K562 (cell line): ENCODE data around the gene GRAMD2B.
A peak's percentile ranks its signal among the peaks of the same experiment; 100 is the strongest.

Experiments
- CTCF ChIP-seq, 3 experiments: IDR thresholded peaks in 2 of 3; conservative IDR thresholded peaks in 1 of 3; 2 replicates each; pipeline ENCODE4 v1.5.1; 2011 to 2012; ENCODE audit warnings: low read length in 3 of 3, mild to moderate bottlenecking in 3 of 3, control low read depth in 2 of 3, improper control_type of control experiment in 1 of 3, inconsistent platforms in 1 of 3, low read depth in 1 of 3, mixed read lengths in 1 of 3, moderate library complexity in 1 of 3; ENCODE audit not compliant: insufficient read depth in 2 of 3
- MXI1 ChIP-seq: IDR thresholded peaks from 2 replicates; pipeline ENCODE4 v1.6.1; 2011; ENCODE audit warnings: low read depth, mild to moderate bottlenecking, improper control_type of control experiment, low read length
- ZKSCAN8 ChIP-seq: fragments of 200-800 bp; sonication (Bioruptor generic); IDR thresholded peaks from 2 replicates; pipeline ENCODE4 v1.6.1; 2016; ENCODE audit warnings: missing genetic modification characterization, missing compliant biosample characterization
- TF ChIP-seq, protein P1 (sequence below), 2 experiments: fragments of 150-350 bp in 1 of 2; IDR thresholded peaks; 2 replicates each; pipeline ENCODE4 v1.6.1; 2012 to 2016; ENCODE audit warnings: low read depth in 2 of 2, low read length in 2 of 2, mild to moderate bottlenecking in 1 of 2, moderate library complexity in 1 of 2
- TF ChIP-seq, protein P2 (sequence below): fragments of 250-450 bp; sonication (Bioruptor Pico); IDR thresholded peaks from 2 replicates; pipeline ENCODE4 v1.4.0; 2020; ENCODE audit warnings: mild to moderate bottlenecking, moderate library complexity

- no peak for TF ChIP-seq ZKSCAN8 (CRISPR knock-in tag)
- TF ChIP-seq, protein P1, sequence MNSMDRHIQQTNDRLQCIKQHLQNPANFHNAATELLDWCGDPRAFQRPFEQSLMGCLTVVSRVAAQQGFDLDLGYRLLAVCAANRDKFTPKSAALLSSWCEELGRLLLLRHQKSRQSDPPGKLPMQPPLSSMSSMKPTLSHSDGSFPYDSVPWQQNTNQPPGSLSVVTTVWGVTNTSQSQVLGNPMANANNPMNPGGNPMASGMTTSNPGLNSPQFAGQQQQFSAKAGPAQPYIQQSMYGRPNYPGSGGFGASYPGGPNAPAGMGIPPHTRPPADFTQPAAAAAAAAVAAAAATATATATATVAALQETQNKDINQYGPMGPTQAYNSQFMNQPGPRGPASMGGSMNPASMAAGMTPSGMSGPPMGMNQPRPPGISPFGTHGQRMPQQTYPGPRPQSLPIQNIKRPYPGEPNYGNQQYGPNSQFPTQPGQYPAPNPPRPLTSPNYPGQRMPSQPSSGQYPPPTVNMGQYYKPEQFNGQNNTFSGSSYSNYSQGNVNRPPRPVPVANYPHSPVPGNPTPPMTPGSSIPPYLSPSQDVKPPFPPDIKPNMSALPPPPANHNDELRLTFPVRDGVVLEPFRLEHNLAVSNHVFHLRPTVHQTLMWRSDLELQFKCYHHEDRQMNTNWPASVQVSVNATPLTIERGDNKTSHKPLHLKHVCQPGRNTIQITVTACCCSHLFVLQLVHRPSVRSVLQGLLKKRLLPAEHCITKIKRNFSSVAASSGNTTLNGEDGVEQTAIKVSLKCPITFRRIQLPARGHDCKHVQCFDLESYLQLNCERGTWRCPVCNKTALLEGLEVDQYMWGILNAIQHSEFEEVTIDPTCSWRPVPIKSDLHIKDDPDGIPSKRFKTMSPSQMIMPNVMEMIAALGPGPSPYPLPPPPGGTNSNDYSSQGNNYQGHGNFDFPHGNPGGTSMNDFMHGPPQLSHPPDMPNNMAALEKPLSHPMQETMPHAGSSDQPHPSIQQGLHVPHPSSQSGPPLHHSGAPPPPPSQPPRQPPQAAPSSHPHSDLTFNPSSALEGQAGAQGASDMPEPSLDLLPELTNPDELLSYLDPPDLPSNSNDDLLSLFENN (IDR thresholded peaks at IDR 0.05; ENCODE audit: low read depth in 2 of 2, low read length in 2 of 2): no peak
- no peak for TF ChIP-seq MXI1
- peak; percentile 59 to 60 (median 59) for TF ChIP-seq CTCF (IDR thresholded peaks at IDR 0.05 in 2 of 3, conservative IDR thresholded peaks at IDR 0.05 in 1 of 3; ENCODE audit: insufficient read depth in 2 of 3, low read depth in 1 of 3, low read length in 3 of 3)
- TF ChIP-seq, protein P2, sequence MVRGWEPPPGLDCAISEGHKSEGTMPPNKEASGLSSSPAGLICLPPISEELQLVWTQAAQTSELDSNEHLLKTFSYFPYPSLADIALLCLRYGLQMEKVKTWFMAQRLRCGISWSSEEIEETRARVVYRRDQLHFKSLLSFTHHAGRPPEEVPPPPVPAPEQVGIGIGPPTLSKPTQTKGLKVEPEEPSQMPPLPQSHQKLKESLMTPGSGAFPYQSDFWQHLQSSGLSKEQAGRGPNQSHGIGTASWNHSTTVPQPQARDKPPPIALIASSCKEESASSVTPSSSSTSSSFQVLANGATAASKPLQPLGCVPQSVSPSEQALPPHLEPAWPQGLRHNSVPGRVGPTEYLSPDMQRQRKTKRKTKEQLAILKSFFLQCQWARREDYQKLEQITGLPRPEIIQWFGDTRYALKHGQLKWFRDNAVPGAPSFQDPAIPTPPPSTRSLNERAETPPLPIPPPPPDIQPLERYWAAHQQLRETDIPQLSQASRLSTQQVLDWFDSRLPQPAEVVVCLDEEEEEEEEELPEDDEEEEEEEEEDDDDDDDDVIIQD (CRISPR knock-in tag): no peak
Observed at GRCh38 chr5:126492939-126493338, 69.7 kb downstream of the GRAMD2B start.
